Measurements from ENCODE around the gene RYR1. TPM values are rescaled to one million over a fixed set of nuclear protein-coding genes. Genes with fewer than 3 reads are reported as not detected.
"Not testable (repeated sequence)": the region's sequence is repeated elsewhere in the genome, so short reads cannot be mapped to it uniquely, and the experiment has no call there.

RYR1 gene
- polyA plus RNA-seq, 3 donors = 0.76 to 2.1 (median 2.1) TPM

DNA sequence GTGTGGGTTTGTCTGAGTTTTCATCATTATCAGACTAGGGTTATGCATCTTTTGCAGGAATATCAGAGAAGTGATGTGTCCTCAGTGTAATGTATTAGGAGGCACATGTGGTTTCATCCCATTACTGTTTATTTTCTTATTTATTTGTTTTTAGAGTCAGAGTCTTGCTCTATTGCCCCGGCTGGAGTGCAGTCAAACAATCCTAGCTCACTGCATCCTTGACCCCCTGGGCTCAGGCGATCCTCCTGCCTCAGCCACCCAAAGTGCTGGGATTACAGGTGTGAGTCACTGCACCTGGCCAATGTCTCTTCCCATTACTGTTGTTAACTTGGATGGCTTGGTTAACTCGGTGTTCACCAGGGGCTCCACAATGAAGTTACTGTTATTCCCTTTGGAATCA, 116.9 kb downstream of the RYR1 start:
- no peak overlapping the region for H2AFZ ChIP-seq (ENCODE audit: insufficient read depth, low read depth, low read length, poor library complexity, severe bottlenecking)

DNA sequence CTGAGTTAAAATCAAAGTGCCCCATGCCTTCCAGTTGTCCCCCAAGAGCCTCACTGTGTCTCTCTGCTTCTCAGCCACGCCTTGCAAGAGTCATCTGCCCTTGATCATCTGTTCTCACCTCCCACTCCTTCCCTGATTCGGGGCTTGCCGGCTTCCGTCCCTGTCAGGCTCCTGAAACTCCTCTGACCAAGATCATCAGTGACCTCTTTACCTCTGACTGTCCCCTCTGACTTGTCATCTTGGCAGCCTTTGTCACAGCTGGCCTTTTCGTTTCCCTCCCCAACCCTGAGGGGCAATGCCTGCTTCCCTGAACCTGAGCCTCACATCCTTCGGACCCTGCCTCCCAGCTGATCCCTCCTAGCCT, 117.9 kb downstream of the RYR1 start:
- no peak overlapping the region for H3K9ac ChIP-seq (ENCODE audit: insufficient read depth, low read length, poor library complexity, severe bottlenecking)
- H3K79me2 ChIP-seq (ENCODE audit: insufficient read depth, low read length) = no peaks in the 10 kb centered on the region
- intact Hi-C loops (cut with micrococcal nuclease) = no loop called here
- peak overlapping the region in 3 of 7 donors; percentile 14 to 30 (median 16) for H3K27ac Mint-ChIP-seq
- H3K9me3 ChIP-seq (replicated peaks in 1 of 2; ENCODE audit: control insufficient read depth in 1 of 2, insufficient read depth in 1 of 2, low read length in 2 of 2) = no peaks in the 10 kb centered on the region
- no peak overlapping the region for H3K4me3 Mint-ChIP-seq
- 91% methylated on average over 6 of the region's 6 CpGs for WGBS (ENCODE audit: insufficient coverage)
- TF ChIP-seq, protein P1, sequence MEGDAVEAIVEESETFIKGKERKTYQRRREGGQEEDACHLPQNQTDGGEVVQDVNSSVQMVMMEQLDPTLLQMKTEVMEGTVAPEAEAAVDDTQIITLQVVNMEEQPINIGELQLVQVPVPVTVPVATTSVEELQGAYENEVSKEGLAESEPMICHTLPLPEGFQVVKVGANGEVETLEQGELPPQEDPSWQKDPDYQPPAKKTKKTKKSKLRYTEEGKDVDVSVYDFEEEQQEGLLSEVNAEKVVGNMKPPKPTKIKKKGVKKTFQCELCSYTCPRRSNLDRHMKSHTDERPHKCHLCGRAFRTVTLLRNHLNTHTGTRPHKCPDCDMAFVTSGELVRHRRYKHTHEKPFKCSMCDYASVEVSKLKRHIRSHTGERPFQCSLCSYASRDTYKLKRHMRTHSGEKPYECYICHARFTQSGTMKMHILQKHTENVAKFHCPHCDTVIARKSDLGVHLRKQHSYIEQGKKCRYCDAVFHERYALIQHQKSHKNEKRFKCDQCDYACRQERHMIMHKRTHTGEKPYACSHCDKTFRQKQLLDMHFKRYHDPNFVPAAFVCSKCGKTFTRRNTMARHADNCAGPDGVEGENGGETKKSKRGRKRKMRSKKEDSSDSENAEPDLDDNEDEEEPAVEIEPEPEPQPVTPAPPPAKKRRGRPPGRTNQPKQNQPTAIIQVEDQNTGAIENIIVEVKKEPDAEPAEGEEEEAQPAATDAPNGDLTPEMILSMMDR (IDR thresholded peaks at IDR 0.05) = no peak
- H4K20me1 ChIP-seq (ENCODE audit: insufficient read depth, low read length) = no peaks in the 10 kb centered on the region
- no peaks in the 10 kb centered on the region for H3K9me3 Mint-ChIP-seq
- H3K36me3 Mint-ChIP-seq = no peaks in the 10 kb centered on the region
- peaks cover 12 to 15% (median 12%) of the 10 kb centered on the region in 3 donors for H3K27me3 Mint-ChIP-seq (ENCODE audit: low read depth in 3 of 3)
- no peak for DNase-seq
- no peaks in the 10 kb centered on the region for H3K36me3 ChIP-seq (replicated peaks in 1 of 2; ENCODE audit: control insufficient read depth in 1 of 2, insufficient read depth in 2 of 2, low read length in 2 of 2)
- no peak overlapping the region for H3K4me3 ChIP-seq (replicated peaks in 1 of 3; ENCODE audit: low read depth in 2 of 3, low read length in 3 of 3)
- no peak overlapping the region for H2AFZ ChIP-seq (ENCODE audit: insufficient read depth, low read depth, low read length, poor library complexity, severe bottlenecking)
- H3K4me1 Mint-ChIP-seq = peaks cover 10% of the 10 kb centered on the region
- H3K4me1 ChIP-seq (ENCODE audit: control insufficient read depth in 1 of 2, insufficient read depth in 2 of 2, low read length in 2 of 2) = peaks cover 10 to 14% of the 10 kb centered on the region in 2 donors
- H3K4me2 ChIP-seq (replicated peaks; ENCODE audit: extremely low read depth, low read length, poor library complexity, severe bottlenecking) = no peak overlapping the region
- no peaks in the 10 kb centered on the region for H3K27me3 ChIP-seq (ENCODE audit: control insufficient read depth in 2 of 2, insufficient read depth in 2 of 2, low read length in 2 of 2)
- no peak overlapping the region for H3K27ac ChIP-seq (ENCODE audit: low read depth in 1 of 2, low read length in 2 of 2)

More for the DNA sequence above, 116.9 kb downstream of the RYR1 start:
- Mint-ChIP-seq H3K4me3 (no peak overlapping the region), H3K36me3 (no peaks in the 10 kb centered on the region), H3K27ac (no peak overlapping the region), H3K9me3 (no peaks in the 10 kb centered on the region), H3K4me1 (peaks cover 15% of the 10 kb centered on the region), H3K27me3 (ENCODE audit: low read depth in 3 of 3) (peaks cover 12 to 15% (median 14%) of the 10 kb centered on the region in 3 donors)
- Histone ChIP-seq H3K79me2 (ENCODE audit: insufficient read depth, low read length) (no peaks in the 10 kb centered on the region), H3K27ac (ENCODE audit: low read depth in 1 of 2, low read length in 2 of 2) (no peak overlapping the region), H3K4me1 (ENCODE audit: control insufficient read depth in 1 of 2, insufficient read depth in 2 of 2, low read length in 2 of 2) (peaks cover 17 to 19% of the 10 kb centered on the region in 2 donors), H3K4me3 (replicated peaks in 1 of 3; ENCODE audit: low read depth in 2 of 3, low read length in 3 of 3) (no peak overlapping the region), H3K36me3 (replicated peaks in 1 of 2; ENCODE audit: control insufficient read depth in 1 of 2, insufficient read depth in 2 of 2, low read length in 2 of 2) (no peaks in the 10 kb centered on the region), H3K9me3 (replicated peaks in 1 of 2; ENCODE audit: control insufficient read depth in 1 of 2, insufficient read depth in 1 of 2, low read length in 2 of 2) (no peaks in the 10 kb centered on the region), H4K20me1 (ENCODE audit: insufficient read depth, low read length) (no peaks in the 10 kb centered on the region), H3K9ac (ENCODE audit: insufficient read depth, low read length, poor library complexity, severe bottlenecking) (no peak overlapping the region), H3K27me3 (ENCODE audit: control insufficient read depth in 2 of 2, insufficient read depth in 2 of 2, low read length in 2 of 2) (no peaks in the 10 kb centered on the region), H3K4me2 (replicated peaks; ENCODE audit: extremely low read depth, low read length, poor library complexity, severe bottlenecking) (no peak overlapping the region)
- no peak for DNase-seq
- TF ChIP-seq, protein P1 (IDR thresholded peaks at IDR 0.05) = no peak
- intact Hi-C loops (cut with micrococcal nuclease) = no loop called here
- WGBS (ENCODE audit: insufficient coverage) = no CpG with 5 or more reads among the region's 3 CpGs

DNA sequence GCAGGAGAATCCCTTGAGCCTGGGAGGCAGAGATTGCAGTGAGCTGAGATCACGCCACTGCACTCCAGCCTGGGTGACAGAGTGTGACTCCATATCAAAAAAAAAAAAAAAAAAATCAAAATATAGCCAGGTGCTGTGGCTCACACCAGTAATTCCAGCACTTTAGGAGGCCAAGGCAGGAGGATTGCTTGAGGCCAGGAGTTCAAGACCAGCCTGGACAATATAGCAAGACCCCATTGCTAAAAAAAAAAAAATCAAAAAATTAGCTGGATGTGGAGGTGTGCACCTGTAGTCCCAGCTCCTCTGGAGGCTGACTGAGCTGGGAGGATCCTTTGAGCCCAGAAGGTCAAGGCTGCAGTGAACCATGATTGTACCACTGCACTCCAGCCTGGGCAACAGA, 119.7 kb downstream of the RYR1 start:
- H4K20me1 ChIP-seq (ENCODE audit: insufficient read depth, low read length); intact Hi-C loops (cut with micrococcal nuclease); H3K36me3 ChIP-seq (replicated peaks in 1 of 2; ENCODE audit: control insufficient read depth in 1 of 2, insufficient read depth in 2 of 2, low read length in 2 of 2); H3K27ac ChIP-seq (ENCODE audit: low read depth in 1 of 2, low read length in 2 of 2); DNase-seq; H3K9me3 ChIP-seq (replicated peaks in 1 of 2; ENCODE audit: control insufficient read depth in 1 of 2, insufficient read depth in 1 of 2, low read length in 2 of 2); H3K36me3 Mint-ChIP-seq; H3K27me3 ChIP-seq (ENCODE audit: control insufficient read depth in 2 of 2, insufficient read depth in 2 of 2, low read length in 2 of 2); H3K9me3 Mint-ChIP-seq; H3K79me2 ChIP-seq (ENCODE audit: insufficient read depth, low read length); H3K4me2 ChIP-seq (replicated peaks; ENCODE audit: extremely low read depth, low read length, poor library complexity, severe bottlenecking); H3K9ac ChIP-seq (ENCODE audit: insufficient read depth, low read length, poor library complexity, severe bottlenecking); H3K4me3 ChIP-seq (replicated peaks in 1 of 3; ENCODE audit: low read depth in 2 of 3, low read length in 3 of 3); H2AFZ ChIP-seq (ENCODE audit: insufficient read depth, low read depth, low read length, poor library complexity, severe bottlenecking); H3K4me3 Mint-ChIP-seq; H3K27ac Mint-ChIP-seq: not testable (repeated sequence)
- H3K4me1 ChIP-seq (ENCODE audit: control insufficient read depth in 1 of 2, insufficient read depth in 2 of 2, low read length in 2 of 2) = peaks cover 15 to 19% of the 10 kb centered on the region in 2 donors
- peaks cover 6 to 13% (median 12%) of the 10 kb centered on the region in 3 donors for H3K27me3 Mint-ChIP-seq (ENCODE audit: low read depth in 3 of 3)
- no CpG with 5 or more reads among the region's 1 CpG for WGBS (ENCODE audit: insufficient coverage)
- H3K4me1 Mint-ChIP-seq = peaks cover 13% of the 10 kb centered on the region
